ENCODE measurements around the gene SEC14L1.

SEC14L1 gene

GRCh38 chr17:77124192-77124889 is 16.4 kb upstream of the SEC14L1 start:
- TF ChIP-seq, protein P1, sequence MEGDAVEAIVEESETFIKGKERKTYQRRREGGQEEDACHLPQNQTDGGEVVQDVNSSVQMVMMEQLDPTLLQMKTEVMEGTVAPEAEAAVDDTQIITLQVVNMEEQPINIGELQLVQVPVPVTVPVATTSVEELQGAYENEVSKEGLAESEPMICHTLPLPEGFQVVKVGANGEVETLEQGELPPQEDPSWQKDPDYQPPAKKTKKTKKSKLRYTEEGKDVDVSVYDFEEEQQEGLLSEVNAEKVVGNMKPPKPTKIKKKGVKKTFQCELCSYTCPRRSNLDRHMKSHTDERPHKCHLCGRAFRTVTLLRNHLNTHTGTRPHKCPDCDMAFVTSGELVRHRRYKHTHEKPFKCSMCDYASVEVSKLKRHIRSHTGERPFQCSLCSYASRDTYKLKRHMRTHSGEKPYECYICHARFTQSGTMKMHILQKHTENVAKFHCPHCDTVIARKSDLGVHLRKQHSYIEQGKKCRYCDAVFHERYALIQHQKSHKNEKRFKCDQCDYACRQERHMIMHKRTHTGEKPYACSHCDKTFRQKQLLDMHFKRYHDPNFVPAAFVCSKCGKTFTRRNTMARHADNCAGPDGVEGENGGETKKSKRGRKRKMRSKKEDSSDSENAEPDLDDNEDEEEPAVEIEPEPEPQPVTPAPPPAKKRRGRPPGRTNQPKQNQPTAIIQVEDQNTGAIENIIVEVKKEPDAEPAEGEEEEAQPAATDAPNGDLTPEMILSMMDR (IDR thresholded peaks at IDR 0.05) = no peak

DNA sequence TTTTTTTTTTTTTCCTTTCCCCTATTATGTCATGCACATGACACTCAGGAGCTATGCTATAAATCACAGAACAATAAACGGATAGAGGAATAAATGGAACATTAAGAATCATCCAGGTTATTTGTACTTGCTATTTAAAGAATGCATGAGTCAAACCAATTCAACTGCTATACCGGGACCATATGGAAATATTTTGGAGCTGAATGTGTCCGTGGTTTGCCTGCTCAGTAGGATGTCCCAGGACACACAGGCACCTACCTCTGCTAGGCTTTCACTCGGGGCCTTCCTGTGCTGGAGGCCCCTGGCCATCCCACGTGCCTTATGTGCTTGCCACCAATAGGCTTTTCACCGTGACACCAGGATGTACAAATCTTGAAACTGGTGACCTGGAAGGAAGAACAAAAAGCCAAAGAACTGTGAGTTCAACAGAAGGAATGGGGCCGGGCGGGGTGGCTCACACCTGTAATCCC is 15.3 kb upstream of the SEC14L1 start:
- TF ChIP-seq, protein P1 (IDR thresholded peaks at IDR 0.05) = no peak

DNA sequence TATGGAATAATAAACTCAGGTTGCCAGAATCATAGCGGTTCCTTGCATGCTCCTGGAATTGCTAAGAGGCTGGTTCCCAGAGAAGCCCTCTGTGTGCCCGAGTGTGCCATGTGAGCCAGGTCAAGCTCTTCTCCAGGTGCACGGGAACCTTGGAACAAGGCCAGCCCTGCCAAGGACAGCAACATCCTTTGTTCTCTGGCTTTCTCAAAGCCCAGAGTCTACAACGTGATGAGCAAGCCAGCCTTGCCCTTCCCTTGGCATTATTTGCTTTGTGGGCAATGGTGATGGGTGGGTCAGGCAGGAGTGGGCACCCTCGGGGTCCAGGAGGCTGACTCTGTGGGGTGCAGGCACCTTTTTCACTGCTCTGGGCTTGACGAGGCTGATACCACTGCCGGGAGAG is 14.2 kb upstream of the SEC14L1 start:
- TF ChIP-seq, protein P1 (IDR thresholded peaks at IDR 0.05) = no peak

DNA sequence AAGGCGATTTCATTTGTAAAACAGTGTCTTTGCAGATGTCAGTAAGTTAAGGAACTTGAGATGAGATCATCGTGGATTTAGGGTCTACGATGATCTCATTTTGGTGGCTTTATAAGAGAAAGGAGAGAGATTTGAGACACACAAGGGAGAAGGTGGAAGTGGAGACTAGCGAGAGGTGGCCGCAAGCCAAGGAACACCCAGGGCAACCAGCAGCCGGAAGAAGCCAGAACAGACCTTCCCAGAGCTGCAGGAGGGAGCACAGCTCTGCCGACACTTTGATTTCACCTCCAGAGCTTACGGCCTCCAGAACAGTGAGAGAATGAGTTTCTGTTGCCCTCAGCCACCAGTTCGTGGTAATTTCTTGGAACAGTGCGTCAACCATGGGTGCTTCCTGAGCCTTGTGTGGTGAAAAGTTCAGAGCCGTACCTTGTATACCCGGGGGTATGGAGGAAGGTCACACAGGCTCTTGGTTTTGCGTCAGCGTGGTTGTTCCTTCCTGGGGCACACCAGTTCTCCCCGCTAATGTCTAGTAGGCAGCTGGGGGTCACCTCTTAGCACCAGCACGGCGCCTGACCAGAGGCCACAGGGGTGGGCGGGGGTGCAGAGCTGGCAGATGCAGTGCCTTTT is 12.9 kb upstream of the SEC14L1 start:
- TF ChIP-seq, protein P1 (IDR thresholded peaks at IDR 0.05) = no peak

GRCh38 chr17:77128896-77129567 is 11.7 kb upstream of the SEC14L1 start:
- TF ChIP-seq, protein P1 (IDR thresholded peaks at IDR 0.05) = no peak

GRCh38 chr17:77129568-77130301 is 11.0 kb upstream of the SEC14L1 start:
- TF ChIP-seq, protein P1 (IDR thresholded peaks at IDR 0.05) = no peak

GRCh38 chr17:77130525-77130924 is 10.2 kb upstream of the SEC14L1 start:
- TF ChIP-seq, protein P1 (IDR thresholded peaks at IDR 0.05) = no peak
